AG10803 (cell line): ENCODE measurements around the gene FN1.

Source experiments
- DNase-seq: peaks from one replicate; pipeline ENCODE4 v3.0.0; 2010; ENCODE audit warnings: low read depth
- H3K4me3 ChIP-seq: 2 replicates; pipeline ENCODE4 v1.5.1; 2011; ENCODE audit warnings: mild to moderate bottlenecking, low read length, control low read depth
- CTCF ChIP-seq: conservative IDR thresholded peaks from 2 replicates; pipeline ENCODE4 v1.5.1; 2011; ENCODE audit warnings: mild to moderate bottlenecking, low read length, control low read depth, inconsistent platforms

Gene FN1

GRCh38 chr2:215379948-215380347 is 55.9 kb downstream of the FN1 start:
- DNase-seq = no peak
- H3K4me3 ChIP-seq = no peak overlapping the region
- TF ChIP-seq CTCF = no peak

- no peak for DNase-seq
- TF ChIP-seq CTCF = no peak
These were observed 56.8 kb downstream of the FN1 start for GRCh38 chr2:215379039-215379438.

GRCh38 chr2:215378045-215378444 is 57.8 kb downstream of the FN1 start:
- H3K4me3 ChIP-seq = no peak overlapping the region
- no peak for TF ChIP-seq CTCF
- DNase-seq = no peak

More at GRCh38 chr2:215379039-215379438, 56.8 kb downstream of the FN1 start:
- no peak overlapping the region for H3K4me3 ChIP-seq

GRCh38 chr2:215377283-215377682 is 58.6 kb downstream of the FN1 start:
- H3K4me3 ChIP-seq = no peak overlapping the region
- no peak for TF ChIP-seq CTCF
- no peak for DNase-seq

GRCh38 chr2:215376103-215376780 is 59.6 kb downstream of the FN1 start:
- TF ChIP-seq CTCF = no peak
- DNase-seq = no peak
- no peak overlapping the region for H3K4me3 ChIP-seq

GRCh38 chr2:215375467-215375830 is 60.4 kb downstream of the FN1 start:
- DNase-seq = no peak
- no peak overlapping the region for H3K4me3 ChIP-seq
- no peak for TF ChIP-seq CTCF

GRCh38 chr2:215374642-215375466 is 61.0 kb downstream of the FN1 start:
- DNase-seq = no peak
- no peak for TF ChIP-seq CTCF
- no peak overlapping the region for H3K4me3 ChIP-seq
